ENCODE results near the gene APP.

DNA sequence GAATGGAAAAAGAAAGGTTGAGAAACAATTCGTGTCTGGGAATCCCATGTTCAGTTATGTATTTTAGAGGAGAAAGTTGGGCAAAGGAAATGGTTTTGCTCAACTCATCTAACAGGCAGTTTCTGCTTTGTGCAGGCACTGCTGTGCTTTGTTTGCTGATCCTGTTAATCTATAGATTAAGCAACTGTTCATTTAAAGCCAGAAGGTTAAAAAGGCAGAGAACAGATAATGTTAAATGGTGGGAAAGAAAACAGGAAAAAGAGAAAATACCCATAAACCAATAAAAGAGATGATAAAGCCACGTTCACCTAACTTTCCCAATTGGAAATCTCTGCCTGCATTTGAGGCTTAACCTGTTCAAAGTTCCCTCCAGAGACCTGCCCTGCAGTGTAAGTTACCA lies 70.0 kb downstream of the APP start:
- TF ChIP-seq RAD21 (IDR thresholded peaks at IDR 0.05; ENCODE audit: low read depth) (no peak), YY1 (IDR thresholded peaks at IDR 0.05; ENCODE audit: low read depth) (no peak), NFIC (IDR thresholded peaks at IDR 0.05) (no peak), TCF12 (IDR thresholded peaks at IDR 0.05; ENCODE audit: low read depth) (no peak), CREB1 (IDR thresholded peaks at IDR 0.05; ENCODE audit: low read depth) (no peak), TAF1 (IDR thresholded peaks at IDR 0.05; ENCODE audit: low read depth) (no peak), EGR1 (IDR thresholded peaks at IDR 0.05) (no peak), EP300 (IDR thresholded peaks at IDR 0.05; ENCODE audit: borderline replicate concordance) (no peak)
- TF ChIP-seq, protein P1, sequence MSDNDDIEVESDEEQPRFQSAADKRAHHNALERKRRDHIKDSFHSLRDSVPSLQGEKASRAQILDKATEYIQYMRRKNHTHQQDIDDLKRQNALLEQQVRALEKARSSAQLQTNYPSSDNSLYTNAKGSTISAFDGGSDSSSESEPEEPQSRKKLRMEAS (IDR thresholded peaks at IDR 0.05), result no peak
- TF ChIP-seq, protein P2, sequence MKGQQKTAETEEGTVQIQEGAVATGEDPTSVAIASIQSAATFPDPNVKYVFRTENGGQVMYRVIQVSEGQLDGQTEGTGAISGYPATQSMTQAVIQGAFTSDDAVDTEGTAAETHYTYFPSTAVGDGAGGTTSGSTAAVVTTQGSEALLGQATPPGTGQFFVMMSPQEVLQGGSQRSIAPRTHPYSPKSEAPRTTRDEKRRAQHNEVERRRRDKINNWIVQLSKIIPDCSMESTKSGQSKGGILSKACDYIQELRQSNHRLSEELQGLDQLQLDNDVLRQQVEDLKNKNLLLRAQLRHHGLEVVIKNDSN (IDR thresholded peaks at IDR 0.05), result no peak

Measured in Ishikawa (cell line).